ENCODE measurements around the gene UNC45B.

GRCh38 chr17:35171834-35172233 is 24.2 kb downstream of the UNC45B start:
- TF ChIP-seq SP1 (IDR thresholded peaks at IDR 0.05) = no peak
- TF ChIP-seq CTBP1 (IDR thresholded peaks at IDR 0.05; ENCODE audit: borderline replicate concordance) = no peak
- TF ChIP-seq PKNOX1 (IDR thresholded peaks at IDR 0.05) = no peak
- no peak for TF ChIP-seq ELF4 (IDR thresholded peaks at IDR 0.05)
- TF ChIP-seq SUZ12 (IDR thresholded peaks at IDR 0.05) = no peak

Measured in HEK293T (cell line).